ENCODE measurements around the gene TMEM184A. TPM values are rescaled to one million over a fixed set of nuclear protein-coding genes. Genes with fewer than 3 reads are reported as not detected.

The TMEM184A gene
- total and polyA plus RNA-seq, 2 donors (not counting 1 experiment from before 2014, with no cell fraction given), result not detected

GRCh38 chr7:1499367-1500029 lies 56.5 kb downstream of the TMEM184A start:
- H3K4me3 Mint-ChIP-seq, result no peak overlapping the region
- POLR2A ChIA-PET, result interaction anchor here (0.5 kb wide), 1 partner anchor 381 kb away, joined by 3 read pairs; no protein-coding TSS in a partner anchor

More at GRCh38 chr7:1499367-1500029, 56.5 kb downstream of the TMEM184A start:
- no peaks in the 10 kb centered on the region for H3K27me3 Mint-ChIP-seq
- Histone ChIP-seq H3K4me3 (ENCODE audit: control extremely low read depth in 1 of 5, extremely low read depth in 1 of 5, insufficient read depth in 1 of 5, low read depth in 2 of 5, low read length in 4 of 5) (no peak overlapping the region), H3K4me2 (replicated peaks; ENCODE audit: low read depth, low read length, poor library complexity, severe bottlenecking) (no peak overlapping the region), H3K9me3 (ENCODE audit: control extremely low read depth in 1 of 3, control insufficient read depth in 2 of 3, insufficient read depth in 1 of 3, low read length in 2 of 3) (no peaks in the 10 kb centered on the region), H3K4me1 (ENCODE audit: control insufficient read depth in 2 of 2, insufficient read depth in 2 of 2, low read length in 2 of 2) (peaks cover 12 to 24% of the 10 kb centered on the region in 2 donors), H3K27ac (ENCODE audit: low read length in 2 of 2) (no peak overlapping the region), H3K9ac (ENCODE audit: low read length) (no peak overlapping the region), H3K36me3 (replicated peaks in 1 of 2; ENCODE audit: control extremely low read depth in 1 of 2, control insufficient read depth in 1 of 2, extremely low read depth in 1 of 2, insufficient read depth in 2 of 2, low read length in 1 of 2) (peaks cover 0 to 50% of the 10 kb centered on the region in 2 experiments), H3K79me2 (ENCODE audit: control insufficient read depth, insufficient read depth, low read length) (peaks cover 34% of the 10 kb centered on the region), H3K27me3 (replicated peaks in 1 of 4; ENCODE audit: control extremely low read depth in 1 of 4, control insufficient read depth in 3 of 4, insufficient read depth in 4 of 4, low read length in 3 of 4) (no peaks in the 10 kb centered on the region), H2AFZ (ENCODE audit: insufficient read depth, low read depth, low read length, poor library complexity, severe bottlenecking) (no peak overlapping the region), H4K20me1 (ENCODE audit: control insufficient read depth, insufficient read depth, low read length, poor library complexity, severe bottlenecking) (peaks cover 50% of the 10 kb centered on the region)
- TF ChIP-seq, protein P1, sequence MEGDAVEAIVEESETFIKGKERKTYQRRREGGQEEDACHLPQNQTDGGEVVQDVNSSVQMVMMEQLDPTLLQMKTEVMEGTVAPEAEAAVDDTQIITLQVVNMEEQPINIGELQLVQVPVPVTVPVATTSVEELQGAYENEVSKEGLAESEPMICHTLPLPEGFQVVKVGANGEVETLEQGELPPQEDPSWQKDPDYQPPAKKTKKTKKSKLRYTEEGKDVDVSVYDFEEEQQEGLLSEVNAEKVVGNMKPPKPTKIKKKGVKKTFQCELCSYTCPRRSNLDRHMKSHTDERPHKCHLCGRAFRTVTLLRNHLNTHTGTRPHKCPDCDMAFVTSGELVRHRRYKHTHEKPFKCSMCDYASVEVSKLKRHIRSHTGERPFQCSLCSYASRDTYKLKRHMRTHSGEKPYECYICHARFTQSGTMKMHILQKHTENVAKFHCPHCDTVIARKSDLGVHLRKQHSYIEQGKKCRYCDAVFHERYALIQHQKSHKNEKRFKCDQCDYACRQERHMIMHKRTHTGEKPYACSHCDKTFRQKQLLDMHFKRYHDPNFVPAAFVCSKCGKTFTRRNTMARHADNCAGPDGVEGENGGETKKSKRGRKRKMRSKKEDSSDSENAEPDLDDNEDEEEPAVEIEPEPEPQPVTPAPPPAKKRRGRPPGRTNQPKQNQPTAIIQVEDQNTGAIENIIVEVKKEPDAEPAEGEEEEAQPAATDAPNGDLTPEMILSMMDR (IDR thresholded peaks at IDR 0.05), result no peak
- no peak for TF ChIP-seq EZH2 (IDR thresholded peaks at IDR 0.05; ENCODE audit: borderline replicate concordance, insufficient read depth, low read depth, low read length, poor library complexity, severe bottlenecking)
- no peak overlapping the region for H3K27ac Mint-ChIP-seq
- ATAC-seq (ENCODE audit: low read depth), result no peak
- intact Hi-C loops (cut with micrococcal nuclease), result no loop called here
- DNase-seq, result no peak
- CTCF ChIA-PET, result no interaction called here
- H3K9me3 Mint-ChIP-seq (ENCODE audit: insufficient read depth), result no peaks in the 10 kb centered on the region
- peaks cover 23% of the 10 kb centered on the region for H3K4me1 Mint-ChIP-seq
- 93% methylated on average over 31 of the region's 33 CpGs for WGBS (ENCODE audit: insufficient coverage)

All from B cell (primary cell).